ENCODE data around the gene TNS1.

The TNS1 gene

DNA sequence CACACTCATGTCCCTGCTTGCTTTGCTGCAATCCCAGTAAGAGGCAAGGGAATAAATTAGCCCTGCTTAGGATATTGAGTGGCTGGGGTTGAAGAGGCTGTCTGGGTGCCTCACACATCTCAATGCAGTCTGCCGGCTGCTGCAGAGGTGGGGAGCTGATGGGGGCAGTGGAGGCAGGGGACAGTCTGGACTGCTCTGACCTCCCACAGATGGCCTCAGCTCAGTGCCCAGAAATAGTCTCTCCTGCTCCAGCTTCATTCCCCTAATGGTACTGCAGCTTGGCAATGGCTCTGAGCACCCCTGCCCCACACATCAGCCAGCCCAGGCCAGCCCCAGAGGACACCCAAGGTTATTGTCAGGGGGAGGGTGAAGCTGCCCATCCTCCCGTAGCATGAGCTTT lies 21.5 kb upstream of the TNS1 start:
- H3K4me1 ChIP-seq = peaks cover 6% of the 10 kb centered on the region
- TF ChIP-seq, protein P1, sequence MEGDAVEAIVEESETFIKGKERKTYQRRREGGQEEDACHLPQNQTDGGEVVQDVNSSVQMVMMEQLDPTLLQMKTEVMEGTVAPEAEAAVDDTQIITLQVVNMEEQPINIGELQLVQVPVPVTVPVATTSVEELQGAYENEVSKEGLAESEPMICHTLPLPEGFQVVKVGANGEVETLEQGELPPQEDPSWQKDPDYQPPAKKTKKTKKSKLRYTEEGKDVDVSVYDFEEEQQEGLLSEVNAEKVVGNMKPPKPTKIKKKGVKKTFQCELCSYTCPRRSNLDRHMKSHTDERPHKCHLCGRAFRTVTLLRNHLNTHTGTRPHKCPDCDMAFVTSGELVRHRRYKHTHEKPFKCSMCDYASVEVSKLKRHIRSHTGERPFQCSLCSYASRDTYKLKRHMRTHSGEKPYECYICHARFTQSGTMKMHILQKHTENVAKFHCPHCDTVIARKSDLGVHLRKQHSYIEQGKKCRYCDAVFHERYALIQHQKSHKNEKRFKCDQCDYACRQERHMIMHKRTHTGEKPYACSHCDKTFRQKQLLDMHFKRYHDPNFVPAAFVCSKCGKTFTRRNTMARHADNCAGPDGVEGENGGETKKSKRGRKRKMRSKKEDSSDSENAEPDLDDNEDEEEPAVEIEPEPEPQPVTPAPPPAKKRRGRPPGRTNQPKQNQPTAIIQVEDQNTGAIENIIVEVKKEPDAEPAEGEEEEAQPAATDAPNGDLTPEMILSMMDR (IDR thresholded peaks at IDR 0.05) = no peak
- no peaks in the 10 kb centered on the region for H3K27me3 ChIP-seq (ENCODE audit: control insufficient read depth, insufficient read depth, low read length)
- no peaks in the 10 kb centered on the region for H3K79me2 ChIP-seq
- no peak overlapping the region for H3K4me2 ChIP-seq (ENCODE audit: low read length)
- H3K4me3 ChIP-seq (ENCODE audit: low read depth, low read length) = no peak overlapping the region
- no peaks in the 10 kb centered on the region for H3K9me3 ChIP-seq (ENCODE audit: control insufficient read depth, low read length)
- H3K9ac ChIP-seq = no peak overlapping the region
- no peak overlapping the region for H3K27ac ChIP-seq
- no peak overlapping the region for H2AFZ ChIP-seq
- H3K36me3 ChIP-seq (ENCODE audit: control insufficient read depth, insufficient read depth, low read length) = no peaks in the 10 kb centered on the region

DNA sequence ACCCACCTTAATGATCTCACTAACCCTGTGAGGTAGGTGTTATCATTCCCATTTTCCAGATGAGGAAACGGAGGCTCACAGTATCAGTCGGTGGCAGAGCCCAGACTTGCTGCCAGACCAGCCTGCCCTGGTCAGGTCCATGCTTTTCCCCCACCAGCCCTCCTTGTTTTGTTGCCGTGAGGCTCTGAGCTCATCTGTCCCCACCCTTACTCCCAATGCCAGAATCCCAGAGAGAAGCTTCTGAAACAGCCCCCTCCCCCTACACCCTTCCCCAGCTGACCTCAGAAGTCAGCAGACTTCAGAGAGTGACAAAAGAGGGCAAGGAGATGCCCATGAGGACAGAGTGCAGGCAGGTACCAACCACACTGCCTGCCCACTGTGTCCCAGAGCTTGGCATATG lies 20.8 kb upstream of the TNS1 start:
- H3K79me2 ChIP-seq = no peaks in the 10 kb centered on the region
- H3K9me3 ChIP-seq (ENCODE audit: control insufficient read depth, low read length) = no peaks in the 10 kb centered on the region
- no peaks in the 10 kb centered on the region for H3K27me3 ChIP-seq (ENCODE audit: control insufficient read depth, insufficient read depth, low read length)
- H3K9ac ChIP-seq = no peak overlapping the region
- H2AFZ ChIP-seq = no peak overlapping the region
- TF ChIP-seq, protein P1 (IDR thresholded peaks at IDR 0.05) = no peak
- no peak overlapping the region for H3K4me2 ChIP-seq (ENCODE audit: low read length)
- H3K4me1 ChIP-seq = peaks cover 6% of the 10 kb centered on the region
- no peak overlapping the region for H3K27ac ChIP-seq
- H3K36me3 ChIP-seq (ENCODE audit: control insufficient read depth, insufficient read depth, low read length) = no peaks in the 10 kb centered on the region
- H3K4me3 ChIP-seq (ENCODE audit: low read depth, low read length) = no peak overlapping the region

DNA sequence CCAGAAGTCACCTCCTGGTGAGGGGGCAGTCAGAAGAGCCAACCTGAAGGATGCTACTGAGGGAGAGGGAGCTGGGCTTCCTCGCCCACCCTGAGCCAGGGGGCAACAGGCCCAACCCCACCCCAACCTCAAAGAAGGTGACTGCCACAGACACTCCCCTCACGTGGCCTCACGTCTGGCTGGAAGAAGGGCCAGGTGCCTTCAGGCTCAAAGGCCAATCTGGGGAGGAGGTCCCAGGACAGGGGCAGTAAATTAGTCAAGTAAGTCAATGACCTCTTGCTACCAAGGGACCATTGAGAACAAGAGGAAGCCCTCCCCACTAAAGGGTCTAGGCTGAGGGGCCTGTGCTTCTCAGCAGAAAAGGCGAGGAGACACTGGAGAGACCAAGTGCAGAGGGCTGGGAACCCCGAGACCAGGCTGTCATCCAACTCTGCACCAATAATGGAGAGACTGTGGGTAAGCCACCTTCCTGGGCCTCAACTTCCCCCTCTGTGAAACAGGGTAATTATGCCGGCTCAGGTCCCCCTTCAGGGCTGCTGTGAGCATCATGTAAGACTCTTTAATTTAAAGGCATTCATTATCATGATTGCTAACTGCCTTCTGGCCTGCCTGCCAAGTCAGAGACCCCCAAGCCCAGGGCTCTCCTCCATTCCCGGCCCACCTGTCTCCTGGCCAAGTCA lies 20.2 kb upstream of the TNS1 start:
- no peak overlapping the region for H3K9ac ChIP-seq
- H3K4me1 ChIP-seq = peaks cover 6% of the 10 kb centered on the region
- no peak overlapping the region for H3K4me2 ChIP-seq (ENCODE audit: low read length)
- no peak overlapping the region for H2AFZ ChIP-seq
- H3K79me2 ChIP-seq = no peaks in the 10 kb centered on the region
- no peak overlapping the region for H3K27ac ChIP-seq
- no peak overlapping the region for H3K4me3 ChIP-seq (ENCODE audit: low read depth, low read length)
- no peaks in the 10 kb centered on the region for H3K9me3 ChIP-seq (ENCODE audit: control insufficient read depth, low read length)
- no peaks in the 10 kb centered on the region for H3K27me3 ChIP-seq (ENCODE audit: control insufficient read depth, insufficient read depth, low read length)
- no peaks in the 10 kb centered on the region for H3K36me3 ChIP-seq (ENCODE audit: control insufficient read depth, insufficient read depth, low read length)
- TF ChIP-seq, protein P1 (IDR thresholded peaks at IDR 0.05) = no peak

DNA sequence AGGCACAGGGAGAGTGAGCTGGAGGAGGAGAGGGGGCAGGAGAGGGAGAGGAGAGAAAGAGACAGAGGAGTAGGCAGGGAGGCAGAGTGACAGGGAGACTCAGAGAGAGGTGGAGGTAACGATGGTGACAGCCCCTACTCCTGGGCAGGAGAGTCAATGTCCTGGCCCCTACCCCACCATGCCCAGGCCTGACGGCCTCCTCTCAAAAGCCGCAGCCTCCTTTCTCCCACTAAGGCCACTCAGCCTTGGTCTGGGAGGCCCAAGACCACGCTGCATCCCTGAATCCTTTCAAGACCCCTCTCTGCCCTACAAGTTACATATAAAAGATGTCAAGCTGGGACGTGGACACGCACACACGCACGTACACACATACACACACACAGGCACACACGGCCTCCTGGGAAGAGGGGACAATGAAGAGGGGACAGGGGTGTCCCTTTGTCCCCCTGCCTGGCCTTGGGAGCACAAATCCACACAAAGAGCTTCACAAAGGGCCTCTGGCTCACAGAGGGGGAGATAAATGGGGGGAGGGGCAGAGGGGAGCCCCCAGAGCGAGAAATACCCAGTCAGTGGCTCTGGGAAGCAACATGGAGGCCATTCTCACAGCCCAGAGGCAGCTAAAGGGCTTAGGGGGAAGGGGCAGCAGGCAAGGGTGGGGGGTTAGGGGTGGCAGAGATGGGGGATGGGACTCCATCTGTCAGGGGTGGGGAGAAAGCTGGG lies 19.5 kb upstream of the TNS1 start:
- Histone ChIP-seq H3K9me3 (ENCODE audit: control insufficient read depth, low read length) (no peaks in the 10 kb centered on the region), H3K4me3 (ENCODE audit: low read depth, low read length) (no peak overlapping the region), H3K79me2 (no peaks in the 10 kb centered on the region), H3K36me3 (ENCODE audit: control insufficient read depth, insufficient read depth, low read length) (no peaks in the 10 kb centered on the region), H2AFZ (no peak overlapping the region), H3K27me3 (ENCODE audit: control insufficient read depth, insufficient read depth, low read length) (no peaks in the 10 kb centered on the region), H3K9ac (no peak overlapping the region), H3K4me1 (peaks cover 6% of the 10 kb centered on the region), H3K27ac (no peak overlapping the region), H3K4me2 (ENCODE audit: low read length) (no peak overlapping the region)
- TF ChIP-seq, protein P1 (IDR thresholded peaks at IDR 0.05) = no peak
